GF-D8 (cell line): Measurements from ENCODE around the gene MTMR6.

Experiments used
- DNase-seq: peaks from one replicate; lab custom pipeline; 2025; lab: John Stamatoyannopoulos, UW

MTMR6 gene

GRCh38 chr13:25217023-25217885 lies 70.0 kb downstream of the MTMR6 start:
- no peak for DNase-seq

GRCh38 chr13:25215253-25215575 lies 72.1 kb downstream of the MTMR6 start:
- no peak for DNase-seq

GRCh38 chr13:25214491-25215252 lies 72.6 kb downstream of the MTMR6 start:
- no peak for DNase-seq

GRCh38 chr13:25213715-25214114 lies 73.6 kb downstream of the MTMR6 start:
- no peak for DNase-seq

- no peak for DNase-seq
Observed at GRCh38 chr13:25210842-25211569, 76.3 kb downstream of the MTMR6 start.

- DNase-seq = no peak
Observed at GRCh38 chr13:25207291-25207810, 79.9 kb downstream of the MTMR6 start.

- no peak for DNase-seq
Observed at GRCh38 chr13:25204863-25205262, 82.4 kb downstream of the MTMR6 start.

GRCh38 chr13:25203127-25203740 lies 84.1 kb downstream of the MTMR6 start:
- no peak for DNase-seq

GRCh38 chr13:25200783-25201182 lies 86.5 kb downstream of the MTMR6 start:
- DNase-seq = no peak

GRCh38 chr13:25198647-25199046 lies 88.6 kb downstream of the MTMR6 start:
- no peak for DNase-seq

- DNase-seq = no peak
Observed at GRCh38 chr13:25196971-25197370, 90.3 kb downstream of the MTMR6 start.
